Umbilical cord (tissue), 2 donors: ENCODE data around the gene STRADA. TPM values are rescaled to one million over a fixed set of nuclear protein-coding genes. Genes with fewer than 3 reads are reported as not detected.

ENCODE experiments used
- DNase-seq: peaks from one replicate; pipeline ENCODE4 v3.0.0-alpha.2; 2015; ENCODE audit warnings: low spot score
- total RNA-seq: library from RNA; depleted of rRNA; stranded (reverse); fragments of >200 nt; gene quantifications from one replicate; pipeline ENCODE4 v1.2.3, GENCODE V29; 2014; ENCODE audit warnings: low replicate concordance; ENCODE audit not compliant: insufficient read depth

The STRADA gene
- total RNA-seq, result 10.6 TPM

GRCh38 chr17:63741408-63742173 lies at the start of gene STRADA:
Gene STRADA (minus strand): TSS chr17:63741799. CDS start chr17:63728369, 13,430 bp downstream.
- peak; percentile 99 for DNase-seq

- no peak for DNase-seq
Measured at GRCh38 chr17:63790057-63790456, 48.5 kb upstream of the STRADA start.

- DNase-seq, result no peak
Measured at GRCh38 chr17:63786971-63787711, 45.5 kb upstream of the STRADA start.

- DNase-seq, result no peak
Measured at GRCh38 chr17:63786117-63786516, 44.5 kb upstream of the STRADA start.

DNA sequence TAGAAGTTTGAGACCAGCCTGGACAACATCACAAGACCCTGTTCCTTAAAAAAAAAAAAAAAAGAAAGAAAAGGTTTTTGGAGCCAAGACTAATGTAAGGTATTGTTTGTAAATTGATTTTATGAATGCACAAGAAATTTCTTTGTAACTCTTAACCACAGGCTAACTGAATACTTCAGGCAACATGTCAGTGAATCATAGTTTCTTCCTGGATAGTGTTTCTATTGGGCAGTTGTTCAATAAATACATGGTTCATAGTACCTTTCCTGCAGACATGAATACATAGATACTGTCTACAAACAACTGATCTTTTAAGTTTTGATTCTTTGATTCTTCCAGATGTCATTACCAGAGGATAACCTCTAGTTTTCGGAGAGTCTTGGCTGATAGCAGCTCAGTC lies 44.0 kb upstream of the STRADA start:
- DNase-seq, result no peak

- DNase-seq, result no peak
Measured at GRCh38 chr17:63783522-63783921, 41.9 kb upstream of the STRADA start.

- DNase-seq, result no peak
Measured at GRCh38 chr17:63780928-63781327, 39.3 kb upstream of the STRADA start.

GRCh38 chr17:63780507-63780906 lies 38.9 kb upstream of the STRADA start:
- no peak for DNase-seq

DNA sequence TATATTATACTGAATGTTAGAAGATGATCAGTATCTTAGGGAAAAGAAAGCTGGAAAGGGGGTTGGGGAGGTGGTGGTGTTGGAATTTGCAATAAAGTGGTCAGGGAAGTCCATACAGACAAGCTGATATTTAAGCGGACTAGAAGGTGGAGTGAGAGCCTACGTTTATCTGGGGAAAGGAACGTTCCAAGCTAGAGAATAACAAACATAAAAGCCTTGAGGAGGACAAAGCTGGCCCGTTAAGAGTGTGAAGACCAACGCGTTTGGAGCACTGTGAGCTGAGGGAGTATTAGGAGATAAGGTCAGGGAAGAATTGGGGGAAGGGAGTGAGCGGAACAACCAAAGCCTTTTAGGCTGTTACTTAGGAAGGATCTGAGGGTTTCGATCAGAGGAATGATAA lies 33.8 kb upstream of the STRADA start:
- DNase-seq, result no peak

- DNase-seq, result peak; percentile 16
Measured at GRCh38 chr17:63774969-63775265, 33.3 kb upstream of the STRADA start.

GRCh38 chr17:63774141-63774968 lies 32.8 kb upstream of the STRADA start, which contains the start of gene DDX42:
Gene DDX42 (plus strand): TSS chr17:63774170. CDS start chr17:63787050, 12,880 bp downstream.
- peak; percentile 59 for DNase-seq

- DNase-seq, result peak; percentile 100
Measured at GRCh38 chr17:63773272-63774140, 31.9 kb upstream of the STRADA start, which contains the start of gene CCDC47. Gene CCDC47 (minus strand): TSS chr17:63773597. CDS start chr17:63766175, 7,422 bp downstream.

DNA sequence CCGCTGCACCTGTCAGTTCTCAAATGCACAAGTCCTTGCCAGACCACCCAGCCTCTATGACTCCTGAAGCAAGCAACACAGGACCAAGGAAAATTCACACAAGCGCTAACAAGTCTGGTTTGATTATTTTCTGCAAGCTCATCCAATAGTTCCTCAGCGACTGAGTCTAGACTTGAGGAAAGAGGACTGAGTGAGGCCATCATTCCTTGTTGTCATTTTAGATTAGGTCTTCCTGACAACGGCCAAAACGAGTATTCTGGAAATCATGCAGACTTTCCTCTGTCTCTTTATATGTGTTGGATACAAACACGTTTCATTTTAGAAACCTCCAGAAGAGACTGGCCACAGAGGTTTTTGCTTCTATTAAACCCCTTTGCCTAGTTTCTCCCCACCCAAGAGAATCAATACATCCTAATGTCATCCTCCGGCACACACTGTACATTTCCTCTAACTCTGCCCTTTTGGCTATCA lies 31.2 kb upstream of the STRADA start:
- peak; percentile 44 for DNase-seq

GRCh38 chr17:63768433-63768832 lies 26.8 kb upstream of the STRADA start:
- no peak for DNase-seq

DNA sequence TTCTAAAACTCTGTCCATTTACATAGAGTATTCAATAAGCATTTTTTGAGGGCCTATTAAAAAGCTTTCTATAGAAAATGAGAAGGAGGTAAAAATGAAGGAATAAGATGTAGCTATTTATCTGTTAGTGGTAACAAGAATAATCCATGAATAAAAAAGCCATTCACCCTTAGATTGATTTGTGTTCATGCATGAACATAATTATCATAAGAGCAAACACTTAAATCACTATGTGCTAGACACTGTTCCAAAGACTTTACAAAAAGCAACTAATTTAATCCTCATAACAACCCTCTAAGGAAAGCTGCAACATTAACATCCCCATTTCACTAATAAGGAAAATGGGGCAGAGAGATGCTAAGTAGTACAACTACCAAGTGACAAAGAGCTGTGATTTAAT lies 25.2 kb upstream of the STRADA start:
- DNase-seq, result no peak

GRCh38 chr17:63764716-63765115 lies 23.1 kb upstream of the STRADA start:
- no peak for DNase-seq

DNA sequence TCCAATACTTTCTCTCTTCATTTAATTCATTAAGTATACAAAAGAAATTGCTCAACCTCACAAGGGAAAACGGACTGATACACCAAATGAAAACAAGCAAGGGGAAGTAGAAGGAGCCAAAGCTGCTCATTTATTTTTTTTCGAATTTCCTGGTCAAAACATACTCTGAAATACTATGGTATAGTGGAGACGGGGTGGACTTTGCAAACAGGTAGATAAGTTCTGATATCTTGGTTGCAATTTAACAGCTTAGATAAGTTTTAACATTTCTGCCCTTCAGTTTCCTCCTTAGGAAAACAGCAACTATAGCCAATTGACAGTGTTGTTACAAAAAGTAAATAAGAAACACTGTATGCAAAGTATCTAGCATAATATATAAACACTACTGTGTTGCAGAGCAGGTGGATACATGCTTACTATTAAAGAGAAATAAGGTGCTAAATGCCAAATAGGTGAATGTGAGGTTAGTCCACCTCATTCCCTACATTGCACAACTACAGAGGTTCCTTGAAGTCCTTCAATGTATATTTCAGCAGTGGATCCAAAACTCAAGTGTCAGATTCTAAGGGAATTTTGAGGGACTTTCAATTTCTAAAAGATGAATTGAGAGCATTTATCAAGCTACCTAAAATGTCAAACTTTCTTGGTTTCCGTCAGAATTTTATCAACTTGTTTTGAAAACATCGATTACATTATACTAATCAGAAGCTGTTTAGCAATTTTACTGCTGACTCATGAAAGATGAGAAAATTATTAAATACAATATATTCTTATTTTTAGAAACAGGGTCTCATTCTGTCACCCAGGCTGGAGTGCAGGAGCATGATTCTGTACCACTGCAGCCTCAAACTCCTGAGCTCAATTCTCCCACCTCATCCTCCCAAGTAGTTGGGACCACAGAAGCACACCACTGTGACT lies 20.8 kb upstream of the STRADA start:
- no peak for DNase-seq

DNA sequence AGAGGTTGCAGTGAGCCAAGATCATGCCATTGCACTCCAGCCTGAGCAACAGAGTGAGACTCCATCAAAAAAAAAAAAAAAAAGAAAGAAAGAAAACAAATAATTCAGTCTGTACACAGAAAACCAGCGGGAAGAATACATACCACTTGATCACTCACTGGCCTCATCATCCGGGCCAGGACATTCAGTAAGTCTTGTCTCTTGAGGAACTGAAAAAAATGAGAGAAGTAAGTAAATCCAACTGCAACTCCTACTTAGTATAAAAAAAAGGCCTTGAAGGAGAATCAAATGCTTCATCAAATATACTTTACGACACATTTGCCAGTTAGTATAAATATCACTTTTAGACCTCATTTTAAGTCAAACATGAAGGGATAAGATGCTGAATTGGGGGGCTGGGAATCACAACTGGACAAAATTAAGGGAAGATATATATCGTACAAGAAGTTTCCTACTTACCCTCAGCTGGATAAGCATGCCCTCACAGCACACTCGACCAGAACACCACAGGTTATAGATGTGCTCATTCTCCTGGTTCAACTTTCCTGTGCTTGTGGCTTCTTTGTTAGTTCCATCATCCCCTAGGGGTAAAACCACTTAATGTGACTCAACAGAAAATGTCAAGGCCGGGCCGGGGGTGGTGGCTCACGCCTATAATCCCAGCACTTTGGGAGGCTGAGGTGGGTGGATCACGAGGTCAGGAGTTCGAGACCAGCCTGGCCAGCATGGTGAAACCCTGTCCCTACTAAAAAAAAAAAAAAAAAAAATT lies 19.4 kb upstream of the STRADA start:
- DNase-seq, result no peak

- no peak for DNase-seq
Measured at GRCh38 chr17:63758428-63758827, 16.8 kb upstream of the STRADA start.
